ENCODE measurements around the gene CENPX.

CENPX gene

DNA sequence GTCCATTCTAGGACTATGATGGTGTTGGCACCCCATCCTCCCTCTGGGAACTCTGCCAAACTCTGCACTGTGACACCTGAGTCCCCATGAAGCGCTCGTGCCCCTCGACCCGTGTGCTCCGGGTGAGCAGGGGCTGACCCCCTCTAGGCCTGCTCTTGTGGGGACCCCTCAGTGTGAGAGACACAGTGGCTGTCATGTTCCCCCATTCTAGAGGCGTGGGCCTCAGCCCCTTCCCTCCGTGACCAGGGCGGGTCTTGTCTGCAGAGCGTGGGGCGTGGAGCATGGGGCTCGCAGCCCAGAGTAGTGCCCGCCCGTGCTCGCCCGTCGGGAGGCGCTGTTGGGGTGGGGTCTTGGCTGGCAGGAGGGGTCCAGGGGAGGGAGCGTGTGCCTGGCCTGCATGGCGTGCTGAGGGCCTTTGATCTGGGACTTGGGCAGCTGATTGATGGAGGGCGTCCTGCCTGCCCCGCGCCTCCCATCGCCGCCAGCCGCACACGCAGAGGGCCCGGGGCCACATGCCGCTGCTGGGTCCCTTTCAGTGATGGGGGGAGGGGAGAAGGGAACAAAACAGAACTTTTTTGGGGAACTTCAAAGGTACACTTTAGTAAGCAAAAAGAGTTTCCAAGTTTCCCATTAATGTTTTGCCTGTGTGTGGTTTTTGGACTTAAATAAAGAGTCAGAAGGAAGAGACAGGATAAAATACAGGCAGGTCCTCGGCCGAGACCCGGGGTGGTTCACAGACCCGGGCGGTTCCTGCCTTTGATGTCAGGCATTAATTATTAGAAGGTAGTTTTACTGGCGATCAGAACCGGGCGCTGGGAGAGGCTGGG lies 22.5 kb downstream of the CENPX start:
- peak; percentile 70 for DNase-seq

DNA sequence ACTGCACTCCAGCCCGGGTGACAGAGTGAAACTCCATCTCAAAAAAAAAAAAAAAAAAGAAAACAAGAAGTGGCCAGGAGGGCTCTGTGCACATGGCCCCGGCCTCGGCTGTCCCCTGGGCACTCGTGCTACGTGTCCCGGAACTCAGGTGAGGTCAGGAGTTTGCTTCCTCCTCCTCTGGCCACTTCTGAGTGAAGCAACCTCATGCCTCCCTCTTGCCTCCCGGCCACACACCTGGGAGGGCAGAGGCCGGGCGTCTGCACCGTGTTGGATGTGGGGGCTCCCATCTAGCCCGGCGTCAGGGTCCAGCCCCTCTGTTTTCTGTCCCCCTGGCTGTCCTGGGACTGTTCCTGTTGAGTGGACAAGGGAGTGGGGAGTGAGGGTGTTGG lies 23.1 kb downstream of the CENPX start:
- no peak for DNase-seq

DNA sequence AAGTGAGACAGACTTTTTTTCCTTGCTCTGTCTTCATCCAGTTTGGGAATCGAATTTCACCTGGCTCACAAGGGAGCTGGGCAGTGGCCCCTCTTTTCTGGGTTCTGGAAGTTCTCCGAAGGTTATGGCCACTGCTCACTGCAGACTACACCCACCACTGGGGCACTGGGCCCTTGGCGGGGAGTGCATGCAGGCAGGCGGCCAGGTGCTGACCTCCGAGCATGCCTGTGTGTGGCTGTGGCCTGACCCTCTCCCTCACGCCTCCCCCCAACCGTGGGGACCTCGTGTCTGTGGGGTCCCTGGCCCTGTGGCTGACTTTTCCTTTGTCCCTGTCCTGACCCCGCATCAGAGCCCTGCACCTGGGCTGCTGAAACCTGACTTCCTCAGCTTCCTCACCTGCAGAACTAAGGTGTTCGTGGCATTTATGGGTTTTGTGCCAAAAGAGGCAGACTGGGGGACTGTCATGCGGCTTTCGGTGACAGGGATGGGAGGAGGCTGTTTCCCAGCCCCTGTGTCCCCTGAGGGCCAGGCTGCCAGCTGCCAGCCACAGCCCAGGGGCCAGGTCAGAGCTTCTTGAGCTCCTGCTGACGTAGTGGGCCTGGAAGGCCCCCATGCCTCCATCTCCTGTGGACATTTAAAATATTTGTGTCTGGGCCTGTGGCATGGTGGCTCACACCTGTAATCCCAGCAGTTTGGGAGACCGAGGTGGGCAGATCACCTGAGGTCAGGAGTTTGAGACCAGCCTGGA lies 23.8 kb downstream of the CENPX start:
- no peak for DNase-seq

DNA sequence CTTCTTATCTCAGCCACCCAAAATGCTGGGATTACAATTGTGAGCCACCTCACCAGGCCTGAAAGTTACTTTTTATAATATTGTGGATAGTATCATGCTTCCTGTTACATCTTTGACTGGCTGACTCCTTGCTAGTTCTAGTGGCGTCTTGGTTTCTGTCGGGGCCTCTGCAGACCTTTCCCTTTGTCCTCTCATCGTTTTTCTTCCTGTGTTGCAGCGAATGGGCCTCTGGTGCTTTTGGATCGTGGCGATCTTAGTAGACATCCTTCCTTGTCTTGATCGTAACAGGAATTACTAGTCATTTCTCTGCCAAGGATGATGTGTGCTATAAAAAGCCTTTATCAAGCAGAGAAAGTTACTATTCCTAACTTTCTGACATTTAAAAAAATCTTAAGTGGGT lies 24.5 kb downstream of the CENPX start:
- no peak for DNase-seq

DNA sequence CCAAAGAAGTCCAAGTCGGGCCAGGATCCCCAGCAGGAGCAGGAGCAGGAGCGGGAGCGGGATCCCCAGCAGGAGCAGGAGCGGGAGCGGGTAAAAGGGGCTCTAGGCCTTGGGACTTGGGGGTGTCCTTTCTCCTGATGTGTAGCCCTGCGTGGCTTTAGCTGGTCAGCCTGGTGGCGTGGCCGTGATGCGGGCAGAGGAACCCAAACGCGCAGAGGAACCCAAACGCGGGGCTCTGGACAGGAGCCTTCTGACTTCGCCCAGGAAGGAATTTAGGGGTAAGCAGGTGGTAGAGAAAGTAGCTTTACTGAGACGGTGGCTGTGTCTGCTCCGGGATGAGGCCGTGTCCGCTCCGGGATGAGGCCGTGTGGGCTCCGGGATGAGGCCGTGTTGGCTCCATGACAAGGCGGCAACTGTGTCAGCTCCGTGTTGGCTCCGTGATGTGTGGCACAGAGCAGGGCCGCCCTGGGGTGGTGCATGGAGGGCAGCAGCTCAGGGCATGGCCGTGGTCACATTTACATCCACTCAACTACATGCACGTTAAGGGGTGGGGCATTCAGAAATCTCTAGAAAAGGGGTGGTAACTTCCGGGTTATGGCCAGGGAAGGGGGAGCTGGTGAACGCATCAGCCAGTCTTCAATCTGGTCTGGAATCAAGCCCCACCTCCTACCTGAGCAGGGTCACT lies 25.8 kb downstream of the CENPX start:
- DNase-seq: no peak

DNA sequence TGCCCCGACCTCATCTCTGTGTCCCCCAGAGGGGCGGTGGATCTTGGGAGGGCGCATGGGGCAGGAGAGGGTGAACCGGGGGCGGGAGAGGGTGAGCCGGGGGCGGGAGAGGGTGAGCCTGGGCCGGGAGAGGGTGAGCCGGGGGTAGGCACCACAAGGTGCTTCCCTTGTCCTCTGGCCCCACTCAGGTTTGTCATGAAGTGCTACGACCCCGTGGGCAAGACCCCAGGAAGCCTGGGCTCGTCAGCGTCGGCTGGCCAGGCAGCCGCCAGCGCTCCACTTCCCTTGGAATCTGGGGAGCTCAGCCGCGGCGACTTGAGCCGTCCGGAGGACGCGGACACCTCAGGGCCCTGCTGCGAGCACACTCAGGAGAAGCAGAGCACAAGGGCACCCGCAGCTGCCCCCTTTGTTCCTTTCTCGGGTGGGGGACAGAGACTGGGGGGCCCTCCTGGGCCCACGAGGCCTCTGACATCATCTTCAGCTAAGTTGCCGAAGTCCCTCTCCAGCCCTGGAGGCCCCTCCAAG lies 26.4 kb downstream of the CENPX start:
- peak; percentile 12 for DNase-seq

DNA sequence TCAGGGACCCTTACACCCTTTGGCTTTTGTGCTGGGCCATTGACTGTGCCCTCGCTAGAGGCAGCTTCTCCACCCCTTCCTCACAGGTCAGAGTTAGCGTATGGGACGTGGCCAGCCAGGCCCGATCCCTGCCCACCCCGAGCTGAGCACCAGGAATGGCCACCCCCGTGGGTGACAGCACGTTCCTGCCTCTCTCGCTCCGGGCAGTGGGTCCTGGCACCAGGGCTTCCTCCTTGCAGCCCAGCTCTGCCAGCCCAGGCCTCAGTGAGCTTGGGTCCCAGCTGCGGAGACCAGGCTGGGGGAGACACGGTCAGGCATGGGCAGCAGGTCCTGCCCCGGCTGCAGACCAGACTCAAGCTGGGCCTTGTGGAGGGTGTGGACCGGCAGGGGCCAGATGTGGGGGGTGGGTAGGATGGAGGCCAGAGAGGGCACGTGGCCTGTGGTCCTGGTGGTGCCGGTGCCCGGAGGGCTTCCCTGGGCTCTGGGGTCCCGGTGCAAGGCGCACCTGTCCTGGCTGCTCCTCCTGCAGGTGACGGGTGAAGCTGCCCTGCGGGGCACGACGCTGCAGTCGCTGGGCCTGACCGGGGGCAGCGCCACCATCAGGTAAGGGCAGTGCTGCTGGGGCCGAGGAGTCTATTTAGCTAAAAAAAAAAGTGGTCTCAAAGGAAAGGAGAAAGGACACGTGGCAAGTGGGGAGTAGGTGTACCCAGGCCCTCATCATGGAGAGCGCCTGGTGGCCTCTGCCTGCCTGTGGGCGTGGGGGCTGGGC lies 27.0 kb downstream of the CENPX start:
- peak; percentile 3 for DNase-seq

DNA sequence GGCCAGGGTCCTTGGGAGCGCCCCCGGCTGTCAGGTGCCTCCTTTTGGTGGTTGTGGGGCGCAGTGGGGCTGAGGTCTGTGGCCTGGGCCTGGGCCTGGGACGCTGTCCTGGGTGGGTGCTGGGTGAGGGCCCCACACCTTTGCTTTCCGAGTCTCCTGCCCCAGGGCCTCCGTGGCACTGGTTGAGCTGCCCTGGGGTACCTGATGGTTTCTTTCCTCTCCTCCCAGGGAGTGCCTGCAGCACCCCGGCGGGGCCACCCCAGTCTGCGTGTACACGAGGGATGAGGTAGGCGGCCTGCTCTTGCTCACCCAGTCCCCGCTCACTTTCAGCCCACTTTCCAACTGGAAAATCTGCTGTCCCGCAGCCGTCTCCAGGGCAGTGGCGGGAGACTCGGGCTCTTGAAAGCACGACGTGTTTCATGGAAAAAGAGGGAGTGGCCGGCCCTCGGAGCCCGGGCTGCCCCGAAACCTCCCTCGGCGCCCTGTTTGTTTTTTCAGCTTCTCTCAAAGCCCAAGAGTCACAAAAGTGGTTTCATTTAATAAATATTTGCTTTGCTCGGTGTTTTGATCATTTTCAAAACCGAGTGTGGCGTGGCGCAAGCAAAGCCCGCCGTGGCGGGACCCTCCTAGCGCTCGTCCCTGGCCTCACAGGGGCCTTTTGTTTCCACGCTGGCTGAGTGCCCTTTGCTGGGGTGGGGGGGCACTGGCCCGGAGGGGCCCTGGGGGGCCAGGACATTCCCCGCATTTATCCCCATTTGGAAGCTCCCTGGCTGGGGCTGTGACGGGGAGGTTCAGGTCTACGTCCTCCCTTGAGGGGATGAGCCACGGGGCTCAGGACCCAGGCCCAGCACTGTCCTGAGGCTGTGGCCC lies 27.9 kb downstream of the CENPX start:
- peak; percentile 43 for DNase-seq

DNA sequence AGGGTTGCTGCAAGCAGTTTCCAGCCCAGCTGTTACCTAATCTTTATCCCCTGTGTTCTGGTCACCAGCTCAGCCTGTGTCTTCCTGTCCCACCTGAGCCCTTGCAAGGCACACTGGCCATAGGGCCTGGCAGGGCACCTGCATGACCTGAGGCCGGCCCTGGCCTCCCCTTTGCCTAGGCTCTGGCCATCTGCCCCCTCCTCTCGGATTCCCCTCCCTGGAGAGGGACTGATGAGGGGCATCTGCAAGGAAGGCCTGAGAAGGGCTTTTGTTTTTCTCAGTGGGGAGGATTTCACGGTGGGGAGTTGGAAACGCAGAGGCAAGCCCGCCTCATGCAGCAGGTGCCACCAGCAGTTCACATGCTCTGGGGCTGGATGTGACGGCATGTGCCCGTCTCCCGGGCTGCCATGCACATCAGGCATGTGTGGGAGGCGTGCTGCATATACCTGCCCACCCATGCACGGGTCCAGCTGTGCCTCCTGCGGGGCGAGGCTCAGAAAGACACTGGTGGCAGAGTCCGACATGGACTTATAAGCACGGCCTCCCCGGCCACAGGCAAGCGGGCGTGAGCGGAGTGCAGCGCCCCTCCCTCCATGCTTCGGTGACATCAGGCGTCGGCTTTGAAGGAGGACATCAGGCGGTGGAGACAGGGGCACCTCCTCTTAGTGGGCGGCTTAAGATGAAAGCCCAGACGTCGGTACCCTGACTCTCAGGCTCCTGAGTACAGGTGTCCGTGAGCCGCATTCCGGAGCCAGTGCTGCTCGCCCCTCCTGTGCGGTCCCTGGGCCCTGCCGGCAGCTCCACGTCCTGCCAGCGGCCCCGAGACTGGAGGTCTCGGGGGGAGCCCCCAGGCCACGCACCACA lies 28.7 kb downstream of the CENPX start:
- peak; percentile 59 for DNase-seq

DNA sequence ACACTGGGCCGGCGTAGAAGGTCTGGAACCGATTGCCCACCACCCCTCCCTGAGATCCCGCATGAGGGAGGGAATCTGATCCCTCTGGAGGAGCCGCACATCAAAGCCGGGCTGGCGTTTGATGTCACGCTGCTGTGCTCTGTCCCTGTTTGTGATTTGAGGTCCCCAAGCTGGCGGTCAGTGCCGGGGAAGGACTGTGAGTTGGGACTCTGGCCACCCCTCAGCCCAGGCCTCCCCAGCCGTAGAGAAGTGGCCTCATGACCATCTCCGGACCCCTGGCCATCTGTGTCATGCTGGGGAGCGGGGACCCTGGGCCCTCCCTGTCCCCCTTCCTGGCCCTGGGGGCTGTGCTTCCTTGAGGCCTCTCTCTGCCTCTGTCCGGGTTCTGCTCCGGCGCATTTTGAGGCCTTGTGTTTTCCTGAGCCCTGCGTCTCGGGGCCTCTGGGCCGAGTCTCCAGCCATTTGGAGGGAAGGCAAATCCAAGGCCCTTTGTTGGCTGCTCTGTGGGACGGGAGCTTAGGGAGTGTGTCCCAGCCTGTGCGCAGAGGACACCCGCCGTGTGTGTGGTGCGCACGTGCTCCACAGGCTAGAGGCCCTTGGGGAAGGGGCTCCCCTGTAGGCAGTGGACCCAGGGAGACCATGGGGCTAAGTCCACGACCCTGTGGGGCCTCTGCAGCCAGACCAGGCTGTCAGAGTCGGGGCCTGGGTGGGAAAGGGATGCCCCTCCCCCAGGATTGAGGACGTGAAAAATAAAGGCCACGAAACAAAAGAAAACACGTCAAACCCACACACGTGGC lies 30.2 kb downstream of the CENPX start:
- peak; percentile 74 for DNase-seq

DNA sequence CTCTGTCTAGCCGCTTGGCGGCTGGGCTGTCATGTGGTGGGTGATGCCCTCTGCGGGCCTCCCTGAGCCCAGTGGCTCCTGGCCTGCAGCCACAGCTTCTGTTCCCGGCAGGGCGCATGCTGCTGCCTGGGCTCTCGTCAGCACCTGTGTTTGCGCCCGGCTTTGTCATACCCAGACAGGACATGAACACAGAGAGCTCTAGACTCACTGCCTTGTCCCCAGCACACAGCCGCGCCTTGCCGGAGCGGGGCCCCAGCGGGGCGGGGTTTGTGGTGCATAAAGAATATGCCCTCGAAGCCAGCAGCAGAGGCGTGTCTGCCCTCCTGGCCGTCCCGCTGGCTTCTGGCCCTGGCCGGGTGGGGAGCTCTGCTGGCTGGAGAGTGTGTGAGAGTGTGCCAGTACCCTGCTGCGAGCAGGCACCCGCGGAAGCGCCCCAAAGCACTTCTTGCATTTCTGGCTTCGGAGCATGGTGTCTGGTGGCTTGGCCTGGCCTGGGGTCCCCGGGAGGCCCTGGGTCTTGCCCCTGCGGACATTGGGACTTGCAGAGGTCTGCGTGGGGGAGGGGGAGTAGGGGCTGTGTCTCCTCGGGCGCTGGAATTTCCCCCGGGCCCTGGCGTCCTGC lies 30.9 kb downstream of the CENPX start:
- DNase-seq: peak; percentile 78

DNA sequence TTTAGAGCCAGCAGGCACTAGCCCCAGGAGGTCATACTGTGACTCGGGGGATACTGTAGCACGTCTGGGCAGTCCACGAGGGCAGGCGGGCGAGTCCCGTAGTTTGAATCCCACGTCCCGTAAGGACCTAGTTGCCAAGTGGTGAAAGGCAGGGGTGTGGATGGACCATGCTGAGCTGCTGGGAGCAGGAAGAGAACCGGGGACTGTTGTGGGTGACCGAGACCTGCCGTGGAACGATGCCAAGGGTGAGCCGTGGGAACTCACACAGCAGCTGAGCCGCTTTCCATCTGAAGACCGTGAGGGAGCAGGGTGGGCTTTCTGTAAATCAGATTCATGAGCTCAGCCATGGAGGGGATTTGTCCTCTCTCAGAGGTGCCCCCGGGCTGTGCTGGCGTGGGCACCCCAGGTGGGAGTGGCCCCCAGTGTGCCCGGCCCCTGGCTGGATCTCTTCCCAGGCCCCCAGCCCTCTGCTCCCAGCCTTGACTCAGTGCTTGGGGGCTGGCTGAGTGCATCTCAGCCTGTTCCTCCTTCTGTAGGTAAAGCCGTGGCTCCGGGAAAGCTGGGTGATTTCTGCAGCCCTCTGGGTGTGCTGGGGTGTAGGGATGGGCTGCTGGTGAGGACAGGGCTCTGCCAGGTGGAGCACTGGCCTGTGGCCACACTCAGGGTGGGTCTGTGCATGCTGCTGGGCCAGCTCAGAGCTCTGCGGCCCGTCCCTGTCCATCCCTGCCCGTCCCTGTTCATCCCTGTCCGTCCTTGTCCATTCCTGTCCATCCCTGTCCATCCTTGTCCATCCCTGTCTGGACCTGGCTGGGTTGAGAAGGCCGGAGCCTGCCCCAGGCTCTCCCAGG lies 31.6 kb downstream of the CENPX start:
- no peak for DNase-seq

DNA sequence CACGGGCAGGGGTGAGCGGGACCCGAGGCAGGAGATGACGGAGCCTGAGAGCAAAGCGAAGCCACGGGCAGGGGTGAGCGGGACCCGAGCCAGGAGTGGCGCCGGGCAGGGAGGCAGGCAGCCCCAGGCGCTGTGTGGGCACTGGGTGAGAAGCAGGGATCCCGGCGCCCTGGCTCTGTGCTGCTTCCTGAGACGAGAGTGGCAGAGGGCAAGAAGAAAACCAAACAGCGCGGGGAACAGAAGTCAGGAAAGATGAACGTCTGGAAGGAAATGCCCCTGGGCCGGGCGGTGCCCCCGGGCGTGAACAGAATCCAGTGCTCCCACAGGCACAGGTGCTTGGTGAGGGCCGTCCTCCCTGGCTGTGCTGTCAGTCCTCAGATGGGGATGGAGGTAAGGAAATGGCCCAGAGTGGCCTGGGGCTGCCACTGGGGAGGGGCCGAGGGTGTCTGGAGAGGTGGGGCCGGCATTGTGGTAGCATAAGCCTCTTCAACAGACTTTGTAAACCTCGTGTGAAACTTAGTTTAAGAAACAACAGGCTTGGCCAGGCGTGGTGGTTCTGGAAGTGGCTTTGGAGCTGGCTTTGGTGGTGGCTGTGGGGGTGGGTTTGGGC lies 35.4 kb downstream of the CENPX start:
- no peak for DNase-seq

DNA sequence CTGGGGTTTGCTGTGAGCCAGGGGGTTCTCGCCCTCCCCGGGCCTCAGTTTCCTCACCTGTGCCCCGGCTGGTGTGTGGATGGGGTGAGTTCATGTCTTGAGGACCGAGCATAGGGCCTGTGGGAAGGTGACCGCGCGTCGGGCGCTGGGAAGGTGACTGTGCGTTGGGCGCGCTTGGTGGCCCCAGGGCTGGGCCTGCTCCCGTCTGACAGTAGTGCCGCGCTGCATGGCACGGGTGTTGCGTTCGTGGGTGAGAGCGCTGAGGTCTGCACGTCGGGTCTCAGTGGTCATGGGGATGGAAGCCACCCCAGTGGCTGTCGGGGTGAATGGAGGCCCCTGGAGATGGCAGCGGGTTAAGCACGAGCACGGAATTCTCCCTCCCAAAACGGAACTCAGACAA lies 36.1 kb downstream of the CENPX start:
- no peak for DNase-seq

DNA sequence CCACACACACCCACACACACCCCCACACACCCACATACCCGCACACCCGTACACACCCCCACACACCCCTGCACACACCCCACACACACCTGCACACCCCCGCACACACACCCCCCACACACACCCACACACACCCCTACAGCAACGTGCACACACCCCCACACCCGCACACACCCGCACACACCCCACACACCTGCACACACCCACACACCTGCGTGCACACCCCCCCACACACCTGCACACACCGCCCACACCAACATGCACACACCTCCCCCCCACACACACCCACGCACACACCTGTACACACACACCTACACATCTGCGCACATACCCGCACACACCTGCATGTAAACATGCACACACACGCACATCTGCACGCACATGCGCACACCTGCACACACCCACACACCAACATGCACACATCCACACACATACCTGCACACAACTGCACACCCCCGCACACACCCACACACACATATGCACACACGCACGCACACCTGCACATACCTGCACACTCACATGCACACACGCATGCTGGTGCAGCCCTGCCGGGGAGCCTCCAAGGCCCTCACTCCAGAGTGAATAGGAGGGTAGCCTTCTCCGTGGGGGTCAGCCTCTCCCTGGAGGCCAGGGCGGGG lies 37.8 kb downstream of the CENPX start:
- DNase-seq: no peak

DNA sequence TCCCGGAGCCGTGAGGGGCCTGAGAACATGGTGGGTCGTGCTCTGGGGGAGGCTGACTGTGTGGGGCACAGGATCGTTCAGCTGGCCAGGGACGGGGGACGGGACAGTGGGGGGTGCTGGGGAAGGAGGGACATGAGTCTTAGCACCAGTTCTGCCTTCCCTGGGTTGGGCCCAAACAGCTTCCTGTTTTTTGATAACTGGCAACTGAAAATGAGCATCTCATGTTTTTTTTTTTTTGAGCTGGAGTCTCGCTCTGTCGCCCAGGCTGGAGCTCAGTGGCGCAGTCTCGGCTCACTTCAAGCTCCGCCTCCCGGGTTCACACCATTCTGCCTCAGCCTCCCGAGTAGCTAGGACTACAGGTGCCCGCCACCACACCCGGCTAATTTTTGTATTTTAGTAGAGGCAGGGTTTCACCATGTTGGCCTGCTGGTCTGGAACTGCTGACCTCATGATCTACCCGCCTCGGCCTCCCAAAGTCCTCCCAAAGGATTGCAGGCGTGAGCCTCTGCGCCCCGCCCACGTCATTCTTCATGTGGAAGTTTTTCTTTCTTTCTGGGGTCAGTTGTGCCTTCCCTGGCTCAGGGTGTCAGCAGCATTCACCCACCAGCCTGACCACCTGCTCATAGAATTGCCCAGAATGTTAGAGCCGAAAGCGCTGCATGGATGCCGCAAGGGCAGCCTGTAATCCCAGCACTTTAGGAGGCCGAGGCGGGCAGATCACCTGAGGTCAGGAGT lies 38.9 kb downstream of the CENPX start:
- no peak for DNase-seq

All from right kidney (tissue), 1 donor.